ENCODE results near the gene EFHD2.

Gene EFHD2

DNA sequence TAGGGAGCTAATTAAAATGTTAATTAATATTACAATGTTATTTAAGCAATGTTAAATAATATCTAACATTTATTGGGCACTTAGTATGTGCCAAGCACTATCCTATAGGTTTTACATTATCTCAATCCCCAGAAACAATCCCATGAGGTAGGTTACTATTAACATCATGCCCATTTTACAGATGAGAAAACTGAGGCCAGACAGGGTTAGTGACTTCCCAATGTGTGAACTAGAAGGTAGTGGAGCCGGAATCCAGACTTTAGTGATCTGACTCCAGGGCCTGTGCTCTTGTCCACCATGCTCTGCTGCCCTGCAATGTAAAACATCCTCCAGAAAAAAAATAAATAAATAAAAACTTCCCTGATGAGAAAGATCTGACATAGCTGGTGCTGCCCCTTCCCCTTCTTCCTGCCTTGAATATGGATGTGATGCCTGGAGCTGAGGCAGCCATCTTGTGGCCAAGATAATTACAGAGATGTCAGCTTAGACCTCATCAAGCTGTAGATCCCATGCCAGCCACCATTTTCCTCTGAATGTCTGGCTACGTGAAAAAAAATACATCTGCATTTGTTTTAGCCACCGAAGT is 39.3 kb downstream of the EFHD2 start:
- TF ChIP-seq, protein P1, sequence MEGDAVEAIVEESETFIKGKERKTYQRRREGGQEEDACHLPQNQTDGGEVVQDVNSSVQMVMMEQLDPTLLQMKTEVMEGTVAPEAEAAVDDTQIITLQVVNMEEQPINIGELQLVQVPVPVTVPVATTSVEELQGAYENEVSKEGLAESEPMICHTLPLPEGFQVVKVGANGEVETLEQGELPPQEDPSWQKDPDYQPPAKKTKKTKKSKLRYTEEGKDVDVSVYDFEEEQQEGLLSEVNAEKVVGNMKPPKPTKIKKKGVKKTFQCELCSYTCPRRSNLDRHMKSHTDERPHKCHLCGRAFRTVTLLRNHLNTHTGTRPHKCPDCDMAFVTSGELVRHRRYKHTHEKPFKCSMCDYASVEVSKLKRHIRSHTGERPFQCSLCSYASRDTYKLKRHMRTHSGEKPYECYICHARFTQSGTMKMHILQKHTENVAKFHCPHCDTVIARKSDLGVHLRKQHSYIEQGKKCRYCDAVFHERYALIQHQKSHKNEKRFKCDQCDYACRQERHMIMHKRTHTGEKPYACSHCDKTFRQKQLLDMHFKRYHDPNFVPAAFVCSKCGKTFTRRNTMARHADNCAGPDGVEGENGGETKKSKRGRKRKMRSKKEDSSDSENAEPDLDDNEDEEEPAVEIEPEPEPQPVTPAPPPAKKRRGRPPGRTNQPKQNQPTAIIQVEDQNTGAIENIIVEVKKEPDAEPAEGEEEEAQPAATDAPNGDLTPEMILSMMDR (conservative IDR thresholded peaks at IDR 0.05; ENCODE audit: low read depth, low read length): no peak
- DNase-seq (ENCODE audit: low read depth): no peak
- H3K4me3 ChIP-seq (ENCODE audit: low read depth, low read length): no peak overlapping the region

DNA sequence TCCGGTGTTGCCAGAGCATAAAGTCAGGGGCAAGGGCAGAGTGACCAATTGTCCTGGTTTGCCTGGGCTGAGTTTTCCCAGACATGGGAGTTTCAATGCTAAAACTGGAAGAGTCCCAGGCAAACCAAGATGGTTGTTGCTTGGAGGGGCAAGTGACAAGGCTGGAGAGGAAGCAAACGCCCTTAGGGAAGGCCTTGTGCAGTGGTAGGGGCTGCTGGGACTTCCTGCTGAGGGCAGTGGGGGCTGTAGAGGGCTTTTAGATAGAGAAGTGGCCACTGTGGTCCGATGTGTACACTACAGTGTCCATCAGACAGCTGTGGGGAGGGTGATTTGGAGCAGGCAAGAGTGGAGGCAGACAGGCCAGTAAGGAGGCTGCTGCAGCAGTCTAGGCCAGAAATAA is 39.9 kb downstream of the EFHD2 start:
- TF ChIP-seq, protein P1 (conservative IDR thresholded peaks at IDR 0.05; ENCODE audit: low read depth, low read length): no peak
- no peak for DNase-seq (ENCODE audit: low read depth)
- no peak overlapping the region for H3K4me3 ChIP-seq (ENCODE audit: low read depth, low read length)

DNA sequence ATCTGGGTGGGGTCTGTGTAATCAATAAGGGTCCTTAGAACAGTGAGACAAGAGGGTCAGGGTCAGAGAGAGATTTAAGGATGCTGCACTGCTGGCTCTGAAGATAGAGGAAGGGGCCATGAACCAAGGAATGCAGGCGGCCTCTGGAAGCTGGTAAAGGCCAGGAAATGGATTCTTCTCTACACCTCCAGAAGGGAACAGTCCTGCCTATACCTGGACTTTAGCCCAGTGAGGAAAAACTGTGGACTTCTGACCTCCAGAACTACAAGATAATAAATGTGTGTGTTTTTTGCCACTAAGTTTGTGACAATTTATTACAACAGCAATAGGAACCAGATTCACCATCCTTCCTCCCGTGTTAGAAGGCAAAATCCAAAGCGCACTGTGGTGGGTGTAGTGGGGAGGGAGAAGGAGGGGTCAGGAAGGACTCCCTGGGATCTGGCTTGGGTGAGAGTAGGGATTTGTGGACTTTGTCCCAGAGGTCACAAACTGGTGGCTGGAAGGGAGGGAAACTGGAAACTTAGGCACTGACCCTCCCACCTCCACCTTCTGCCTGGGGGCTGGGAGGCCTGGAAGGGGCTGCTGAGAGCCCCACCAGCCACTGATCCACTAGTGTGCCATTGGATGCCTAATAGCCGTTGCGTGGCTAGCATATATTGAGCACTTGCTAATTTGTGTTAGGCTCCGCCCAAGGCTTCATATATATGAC is 41.5 kb downstream of the EFHD2 start:
- TF ChIP-seq, protein P1 (conservative IDR thresholded peaks at IDR 0.05; ENCODE audit: low read depth, low read length): no peak
- DNase-seq (ENCODE audit: low read depth): no peak
- H3K4me3 ChIP-seq (ENCODE audit: low read depth, low read length): no peak overlapping the region

DNA sequence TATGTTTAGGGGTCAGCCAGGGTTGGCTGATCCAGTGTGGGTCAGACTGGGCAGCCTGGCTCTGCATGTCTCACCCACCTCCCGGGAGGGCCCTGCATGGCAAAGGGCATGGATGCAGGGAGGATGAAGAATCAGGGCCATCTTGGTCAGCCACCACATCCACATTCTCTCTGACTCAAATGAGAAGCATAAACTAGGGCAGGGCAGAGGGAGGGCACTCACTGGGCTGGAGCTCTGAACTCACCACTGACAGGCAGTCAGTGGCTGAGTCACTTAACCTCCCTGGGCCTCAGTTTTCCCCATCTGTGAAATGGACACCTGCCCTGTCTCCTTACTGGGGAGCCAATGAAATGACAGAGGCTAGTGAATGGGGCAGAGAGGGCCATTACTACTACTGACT is 42.5 kb downstream of the EFHD2 start:
- no peak for DNase-seq (ENCODE audit: low read depth)
- TF ChIP-seq, protein P1 (conservative IDR thresholded peaks at IDR 0.05; ENCODE audit: low read depth, low read length): no peak
- H3K4me3 ChIP-seq (ENCODE audit: low read depth, low read length): no peak overlapping the region

DNA sequence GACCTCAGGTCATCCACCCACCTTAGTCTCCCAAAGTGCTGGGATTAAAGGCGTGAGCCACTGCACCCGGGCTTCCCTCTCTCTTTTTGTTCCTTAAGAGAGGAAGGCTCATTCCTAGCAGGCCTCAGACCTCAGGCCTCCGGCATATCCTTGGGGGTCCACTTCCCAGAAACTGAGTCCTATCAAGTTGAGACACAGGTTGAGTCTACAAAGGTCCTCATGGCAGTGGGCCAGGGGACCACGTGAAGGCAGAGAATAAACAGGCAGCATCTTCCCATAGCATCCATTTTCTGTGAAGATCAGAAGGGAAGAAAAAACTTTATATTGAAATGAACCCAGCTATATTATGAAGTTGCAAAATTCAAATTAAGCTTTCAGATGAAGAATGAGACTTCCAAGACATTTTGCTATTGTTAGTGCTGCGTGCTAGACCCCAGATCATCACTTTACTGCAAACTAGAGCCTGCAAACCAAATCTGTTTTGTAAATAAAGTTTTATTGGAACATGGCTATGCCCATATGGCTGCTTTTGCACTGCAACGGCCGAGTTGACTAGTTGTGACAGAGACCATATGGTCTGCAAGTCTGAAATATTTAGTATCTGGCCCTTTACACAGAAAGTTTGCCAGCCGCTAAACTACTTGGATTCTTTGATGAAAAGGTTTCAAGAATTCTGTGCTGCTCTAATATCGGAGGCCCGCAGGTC is 43.3 kb downstream of the EFHD2 start:
- H3K4me3 ChIP-seq (ENCODE audit: low read depth, low read length): no peak overlapping the region
- no peak for DNase-seq (ENCODE audit: low read depth)
- TF ChIP-seq, protein P1 (conservative IDR thresholded peaks at IDR 0.05; ENCODE audit: low read depth, low read length): no peak

DNA sequence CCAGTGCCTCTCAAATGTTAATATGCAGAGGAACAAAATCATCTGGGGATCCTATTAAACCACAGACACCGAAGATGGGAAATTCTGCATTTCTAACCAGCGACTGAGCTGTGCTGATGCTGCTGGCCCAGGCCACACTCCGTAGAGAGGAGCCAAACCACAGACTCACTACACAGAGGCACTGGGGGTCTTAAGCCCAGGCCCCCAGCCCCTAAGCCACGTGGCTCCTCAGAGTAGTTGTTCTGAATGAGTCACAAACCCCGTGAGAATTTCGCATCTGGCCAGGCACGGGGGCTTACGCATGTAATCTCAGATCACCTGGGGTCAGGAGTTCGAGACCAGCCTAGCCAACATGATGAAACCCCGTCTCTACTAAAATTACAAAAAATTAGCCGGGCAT is 44.0 kb downstream of the EFHD2 start:
- TF ChIP-seq, protein P1 (conservative IDR thresholded peaks at IDR 0.05; ENCODE audit: low read depth, low read length): no peak
- no peak overlapping the region for H3K4me3 ChIP-seq (ENCODE audit: low read depth, low read length)
- peak; percentile 19 for DNase-seq (ENCODE audit: low read depth)
